KMS-11 (cell line): Measurements from ENCODE around the gene OSBP2.

Source experiments
- H2AFZ ChIP-seq: fragments of 200-600 bp; sonication (generic); 2 replicates; pipeline ENCODE4 v1.6.1; 2016; ENCODE audit warnings: antibody characterized with exemption, mixed run types, low read depth
- H3K27ac ChIP-seq: fragments of 200-600 bp; sonication (generic); 2 replicates; pipeline ENCODE4 v1.6.1; 2016; ENCODE audit warnings: mild to moderate bottlenecking, mixed run types
- H3K27me3 ChIP-seq: fragments of 200-600 bp; sonication (generic); 2 replicates; pipeline ENCODE4 v1.6.1; 2017; ENCODE audit warnings: mild to moderate bottlenecking, low read depth, mixed run types, moderate library complexity; ENCODE audit not compliant: insufficient read depth
- H3K36me3 ChIP-seq: fragments of 200-600 bp; sonication (generic); 2 replicates; pipeline ENCODE4 v1.6.1; 2017; ENCODE audit warnings: mild to moderate bottlenecking, mixed run types; ENCODE audit not compliant: insufficient read depth
- H3K4me1 ChIP-seq: fragments of 200-600 bp; sonication (generic); 2 replicates; pipeline ENCODE4 v1.6.1; 2016; ENCODE audit warnings: mild to moderate bottlenecking, low read depth, mixed run types; ENCODE audit not compliant: poor library complexity, severe bottlenecking
- H3K4me2 ChIP-seq: fragments of 200-600 bp; sonication (generic); 2 replicates; pipeline ENCODE4 v1.7.0; 2016; ENCODE audit warnings: mild to moderate bottlenecking, mixed run types
- H3K4me3 ChIP-seq: fragments of 200-600 bp; sonication (generic); IDR thresholded peaks from 2 replicates; pipeline ENCODE4 v1.6.1; 2017; ENCODE audit warnings: low read depth, low read length, mixed read lengths; ENCODE audit not compliant: insufficient read depth
- H3K79me2 ChIP-seq: fragments of 200-600 bp; sonication (generic); 2 replicates; pipeline ENCODE4 v1.6.1; 2016; ENCODE audit warnings: low read depth, mixed run types; ENCODE audit not compliant: insufficient read depth
- H3K9ac ChIP-seq: fragments of 200-600 bp; sonication (generic); 2 replicates; pipeline ENCODE4 v1.6.1; 2016; ENCODE audit warnings: mild to moderate bottlenecking, mixed run types
- H4K20me1 ChIP-seq: fragments of 200-600 bp; sonication (generic); 2 replicates; pipeline ENCODE4 v1.6.1; 2016; ENCODE audit warnings: mild to moderate bottlenecking, mixed run types; ENCODE audit not compliant: insufficient read depth
- CTCF ChIP-seq: fragments of 200-600 bp; sonication (generic); conservative IDR thresholded peaks from 2 replicates; pipeline ENCODE4 v1.6.1; 2017; ENCODE audit warnings: low read depth, mild to moderate bottlenecking, antibody characterized with exemption, low read length, moderate library complexity, mixed read lengths

Gene OSBP2

GRCh38 chr22:30767661-30768060 is 73.0 kb downstream of the OSBP2 start:
- no peak for TF ChIP-seq CTCF

GRCh38 chr22:30770716-30771115 is 76.0 kb downstream of the OSBP2 start:
- no peak overlapping the region for H3K9ac ChIP-seq
- no peaks in the 10 kb centered on the region for H3K27me3 ChIP-seq
- H2AFZ ChIP-seq, result no peak overlapping the region
- H3K4me2 ChIP-seq, result no peak overlapping the region
- no peak for TF ChIP-seq CTCF
- H3K79me2 ChIP-seq, result no peaks in the 10 kb centered on the region
- H4K20me1 ChIP-seq, result no peaks in the 10 kb centered on the region
- H3K4me1 ChIP-seq, result no peaks in the 10 kb centered on the region
- H3K36me3 ChIP-seq, result no peaks in the 10 kb centered on the region
- H3K4me3 ChIP-seq, result no peak overlapping the region
- H3K27ac ChIP-seq, result no peak overlapping the region

More at GRCh38 chr22:30767661-30768060, 73.0 kb downstream of the OSBP2 start:
- Histone ChIP-seq H3K4me1 (no peaks in the 10 kb centered on the region), H3K27ac (no peak overlapping the region), H2AFZ (no peak overlapping the region), H3K9ac (no peak overlapping the region), H3K27me3 (no peaks in the 10 kb centered on the region), H3K36me3 (no peaks in the 10 kb centered on the region), H3K4me2 (no peak overlapping the region), H3K4me3 (no peak overlapping the region), H4K20me1 (no peaks in the 10 kb centered on the region), H3K79me2 (no peaks in the 10 kb centered on the region)

- no peak for TF ChIP-seq CTCF
- H4K20me1 ChIP-seq, result no peaks in the 10 kb centered on the region
- H3K27ac ChIP-seq, result no peak overlapping the region
- H2AFZ ChIP-seq, result no peak overlapping the region
- no peak overlapping the region for H3K4me3 ChIP-seq
- H3K27me3 ChIP-seq, result no peaks in the 10 kb centered on the region
- H3K79me2 ChIP-seq, result no peaks in the 10 kb centered on the region
- H3K9ac ChIP-seq, result no peak overlapping the region
- no peaks in the 10 kb centered on the region for H3K36me3 ChIP-seq
- no peaks in the 10 kb centered on the region for H3K4me1 ChIP-seq
- no peak overlapping the region for H3K4me2 ChIP-seq
These were observed 79.2 kb downstream of the OSBP2 start for GRCh38 chr22:30773919-30774318.

GRCh38 chr22:30774566-30774965 is 79.9 kb downstream of the OSBP2 start:
- no peak for TF ChIP-seq CTCF
- H3K27ac ChIP-seq, result no peak overlapping the region

More at GRCh38 chr22:30774566-30774965, 79.9 kb downstream of the OSBP2 start:
- Histone ChIP-seq H3K36me3 (no peaks in the 10 kb centered on the region), H3K79me2 (no peaks in the 10 kb centered on the region), H3K27me3 (no peaks in the 10 kb centered on the region), H4K20me1 (no peaks in the 10 kb centered on the region), H3K4me2 (no peak overlapping the region), H2AFZ (no peak overlapping the region), H3K4me1 (no peaks in the 10 kb centered on the region), H3K9ac (no peak overlapping the region), H3K4me3 (no peak overlapping the region)
